VCaP (cell line): ENCODE results near the gene SPACA6.
A peak's percentile ranks its signal among the peaks of the same experiment; 100 is the strongest.

ENCODE experiments used
- H3K27ac ChIP-seq: fragments of 450-650 bp; 2 replicates; pipeline ENCODE4 v1.5.1; 2017
- TF ChIP-seq, protein P1 (sequence below): fragments of 450-650 bp; conservative IDR thresholded peaks from 2 replicates; pipeline ENCODE4 v1.5.1; 2017; ENCODE audit warnings: mild to moderate bottlenecking, moderate library complexity

SPACA6 gene

DNA sequence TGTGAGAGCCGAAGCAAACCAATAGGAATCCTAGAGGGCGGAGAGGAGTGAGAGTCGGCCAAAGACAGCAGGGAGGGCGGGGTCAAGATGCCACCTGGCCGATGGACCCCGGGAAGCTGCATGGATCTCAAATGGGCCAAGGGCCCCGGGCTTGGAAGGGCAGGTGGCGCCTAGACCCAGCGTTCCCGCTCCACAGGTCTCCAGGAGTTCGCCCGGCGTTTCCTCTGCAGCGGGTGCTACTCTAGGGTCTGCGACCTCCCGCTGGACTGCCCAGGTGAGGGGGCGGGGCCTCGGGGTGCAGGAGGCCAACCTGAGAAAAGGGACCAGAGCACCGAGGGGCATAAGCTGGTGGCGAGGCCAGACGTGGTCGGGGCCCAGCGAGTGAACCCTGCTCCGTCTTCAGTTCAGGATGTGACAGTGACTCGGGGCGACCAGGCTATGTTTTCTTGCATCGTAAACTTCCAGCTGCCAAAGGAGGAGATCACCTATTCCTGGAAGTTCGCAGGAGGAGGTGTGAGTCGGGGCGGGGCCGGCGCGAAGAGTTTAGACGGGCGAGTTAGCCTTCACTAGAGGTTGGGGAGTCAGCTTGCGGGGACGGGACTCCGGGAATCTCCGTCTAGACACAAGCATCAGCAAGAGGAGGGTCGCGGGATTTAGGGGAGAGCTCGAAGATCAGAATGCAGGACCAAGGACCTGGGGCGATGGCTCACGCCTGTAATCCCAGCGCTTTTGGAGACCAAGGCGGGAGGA lies 9.9 kb downstream of the SPACA6 start:
- peak overlapping the region; percentile 88 for H3K27ac ChIP-seq
- TF ChIP-seq, protein P1, sequence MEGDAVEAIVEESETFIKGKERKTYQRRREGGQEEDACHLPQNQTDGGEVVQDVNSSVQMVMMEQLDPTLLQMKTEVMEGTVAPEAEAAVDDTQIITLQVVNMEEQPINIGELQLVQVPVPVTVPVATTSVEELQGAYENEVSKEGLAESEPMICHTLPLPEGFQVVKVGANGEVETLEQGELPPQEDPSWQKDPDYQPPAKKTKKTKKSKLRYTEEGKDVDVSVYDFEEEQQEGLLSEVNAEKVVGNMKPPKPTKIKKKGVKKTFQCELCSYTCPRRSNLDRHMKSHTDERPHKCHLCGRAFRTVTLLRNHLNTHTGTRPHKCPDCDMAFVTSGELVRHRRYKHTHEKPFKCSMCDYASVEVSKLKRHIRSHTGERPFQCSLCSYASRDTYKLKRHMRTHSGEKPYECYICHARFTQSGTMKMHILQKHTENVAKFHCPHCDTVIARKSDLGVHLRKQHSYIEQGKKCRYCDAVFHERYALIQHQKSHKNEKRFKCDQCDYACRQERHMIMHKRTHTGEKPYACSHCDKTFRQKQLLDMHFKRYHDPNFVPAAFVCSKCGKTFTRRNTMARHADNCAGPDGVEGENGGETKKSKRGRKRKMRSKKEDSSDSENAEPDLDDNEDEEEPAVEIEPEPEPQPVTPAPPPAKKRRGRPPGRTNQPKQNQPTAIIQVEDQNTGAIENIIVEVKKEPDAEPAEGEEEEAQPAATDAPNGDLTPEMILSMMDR, result no peak

DNA sequence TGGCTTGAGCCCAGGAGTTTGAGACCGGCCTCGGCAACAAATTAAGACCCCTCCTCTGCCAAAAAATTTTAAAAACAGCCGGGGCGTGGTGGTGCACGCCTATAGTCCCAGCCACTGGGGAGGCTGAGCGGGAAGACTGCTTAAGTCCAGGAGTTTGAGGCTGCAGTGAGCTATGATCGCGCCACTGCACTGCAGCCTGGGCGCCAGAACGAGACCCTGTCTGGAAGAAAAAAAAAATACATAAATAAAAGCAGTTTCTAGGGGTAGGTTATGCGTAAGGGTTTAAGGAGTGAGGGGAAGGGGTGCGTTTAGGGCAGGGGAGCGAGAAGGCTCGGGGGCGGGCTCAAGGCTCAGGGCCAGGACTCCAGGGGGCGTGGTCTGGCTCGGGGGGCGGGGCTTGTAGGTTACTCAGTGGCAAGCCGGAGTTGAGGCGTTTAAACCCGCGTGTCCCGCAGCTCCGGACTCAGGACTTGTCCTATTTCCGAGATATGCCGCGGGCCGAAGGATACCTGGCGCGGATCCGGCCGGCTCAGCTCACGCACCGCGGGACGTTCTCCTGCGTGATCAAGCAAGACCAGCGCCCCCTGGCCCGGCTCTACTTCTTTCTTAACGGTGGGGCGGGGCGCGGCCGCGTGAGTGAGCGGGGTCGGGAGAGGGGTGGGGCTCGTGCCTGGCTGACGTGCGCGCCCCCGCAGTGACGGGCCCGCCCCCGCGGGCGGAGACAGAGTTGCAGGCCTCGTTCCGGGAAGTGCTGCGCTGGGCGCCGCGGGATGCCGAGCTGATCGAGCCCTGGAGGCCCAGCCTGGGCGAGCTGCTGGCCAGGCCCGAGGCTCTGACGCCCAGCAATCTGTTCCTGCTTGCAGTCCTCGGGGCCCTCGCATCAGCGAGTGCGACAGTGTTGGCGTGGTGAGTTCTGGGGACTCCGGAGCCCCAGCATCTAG lies 10.7 kb downstream of the SPACA6 start:
- H3K27ac ChIP-seq, result peak overlapping the region; percentile 88
- TF ChIP-seq, protein P1, result peak; percentile 65

DNA sequence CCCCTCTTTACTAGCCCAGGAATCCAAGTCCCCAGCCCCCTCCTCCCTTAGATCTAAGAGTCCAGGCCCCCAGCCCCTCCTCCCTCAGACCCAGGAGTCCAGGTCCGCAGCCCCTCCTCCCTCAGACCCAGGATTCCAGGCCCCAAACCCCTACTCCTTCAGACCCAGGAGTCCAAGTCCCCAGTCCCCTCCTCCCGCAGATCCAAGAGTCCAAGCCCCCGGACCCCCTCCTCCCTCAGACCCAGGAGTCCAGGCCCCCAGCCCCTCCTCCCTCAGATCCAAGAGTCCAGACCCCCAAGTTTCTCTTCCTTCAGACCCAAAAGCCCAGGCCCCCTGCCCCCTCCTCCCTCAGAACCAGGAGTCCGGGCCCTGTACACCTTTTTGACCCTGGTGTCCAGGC lies 11.5 kb downstream of the SPACA6 start:
- TF ChIP-seq, protein P1, result no peak
- H3K27ac ChIP-seq, result peak overlapping the region; percentile 88

DNA sequence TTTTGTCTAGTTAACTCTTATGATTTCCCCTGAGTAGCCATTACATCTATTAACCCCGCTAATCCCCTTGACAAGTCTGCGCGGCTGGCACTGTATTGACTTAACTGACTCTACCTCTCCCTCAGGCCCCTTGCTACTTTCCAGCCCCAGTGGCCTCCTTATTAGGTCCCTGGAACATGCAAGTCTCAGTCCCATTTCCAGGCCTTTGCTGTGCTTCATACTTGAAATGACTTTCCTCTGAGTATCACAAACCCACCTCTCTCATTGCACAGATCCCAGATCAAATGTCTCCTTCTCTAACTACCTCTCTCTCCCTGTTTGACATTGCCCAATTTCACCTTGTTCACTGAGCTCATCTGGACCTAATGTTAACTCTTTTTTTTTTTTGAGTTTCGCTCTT lies 13.2 kb downstream of the SPACA6 start:
- TF ChIP-seq, protein P1, result no peak
- no peak overlapping the region for H3K27ac ChIP-seq

DNA sequence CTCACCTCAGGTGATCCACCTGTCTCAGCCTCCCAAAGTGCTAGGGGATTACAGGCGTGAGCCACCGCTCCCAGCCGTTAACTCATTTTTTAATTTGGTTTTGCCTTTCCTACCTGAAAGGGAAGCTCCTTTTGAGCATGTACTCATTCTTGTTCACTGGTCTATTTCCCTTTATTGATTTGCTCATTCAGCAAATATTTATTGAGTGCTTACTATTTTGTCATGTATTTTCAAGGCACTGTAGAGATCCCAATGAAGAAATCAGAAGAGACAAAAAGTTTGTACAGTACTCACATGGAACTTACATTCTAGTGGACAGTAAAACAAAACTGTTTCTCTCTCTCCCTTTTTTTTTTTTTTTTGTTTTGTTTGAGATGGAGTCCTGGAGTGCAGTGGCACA lies 13.8 kb downstream of the SPACA6 start:
- no peak overlapping the region for H3K27ac ChIP-seq
- TF ChIP-seq, protein P1, result no peak

DNA sequence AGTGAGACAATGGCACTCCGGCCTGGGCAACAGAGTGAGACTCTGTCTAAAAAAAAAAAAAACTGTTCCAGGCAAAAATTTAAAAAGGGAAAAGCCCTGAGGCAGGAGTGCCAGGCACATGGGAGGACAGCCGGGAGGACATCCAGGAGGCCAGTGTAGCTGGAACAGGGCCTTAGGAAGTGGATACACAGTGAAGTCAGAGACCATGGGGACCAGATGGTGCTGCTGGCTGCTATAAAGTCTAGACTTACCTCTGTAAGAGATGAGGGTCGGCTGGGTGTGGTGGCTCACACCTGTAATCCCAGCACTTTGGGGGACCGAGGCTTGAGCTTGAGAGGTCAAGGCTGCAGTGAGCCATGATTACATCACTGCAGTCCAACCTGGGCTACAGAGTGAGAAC lies 15.7 kb downstream of the SPACA6 start:
- no peak overlapping the region for H3K27ac ChIP-seq
- TF ChIP-seq, protein P1, result no peak

DNA sequence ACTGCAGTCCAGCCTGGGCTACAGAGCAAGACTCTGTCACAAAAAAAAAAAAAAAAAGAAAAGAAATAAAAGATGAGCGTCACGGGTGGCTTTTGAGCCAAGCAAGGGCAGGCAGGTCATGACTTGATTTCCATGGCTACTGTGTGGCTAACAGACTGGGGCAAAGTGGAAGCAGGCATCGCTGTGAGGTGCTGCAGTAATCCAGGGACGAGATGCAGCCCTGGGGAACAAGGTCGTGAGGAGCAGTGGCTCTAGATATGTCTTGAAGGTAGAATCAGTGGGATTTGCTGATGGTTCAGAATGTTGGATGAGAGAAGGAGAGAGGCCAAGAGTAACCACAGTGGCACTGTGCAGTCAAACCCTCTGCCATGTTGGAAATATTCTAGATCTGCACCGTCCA lies 16.4 kb downstream of the SPACA6 start:
- H3K27ac ChIP-seq, result no peak overlapping the region
- TF ChIP-seq, protein P1, result no peak
